K562 (cell line): ENCODE results near the gene TOR1B. TPM values are rescaled to one million over a fixed set of nuclear protein-coding genes. Genes with fewer than 3 reads are reported as not detected.

Experiments
- ATF7 ChIP-seq: fragments of 450-650 bp; IDR thresholded peaks from 2 replicates; pipeline ENCODE4 v1.7.1; 2014; ENCODE audit warnings: mild to moderate bottlenecking, moderate library complexity
- BCOR ChIP-seq: fragments of 450-650 bp; IDR thresholded peaks from 2 replicates; pipeline ENCODE4 v1.6.1; 2016
- FOXJ3 ChIP-seq: sonication (generic); formaldehyde crosslinking; IDR thresholded peaks from 2 replicates; pipeline ENCODE4 v1.4.0; 2020; ENCODE audit warnings: mild to moderate bottlenecking, missing genetic modification reagents
- MYNN ChIP-seq, 2 experiments: sonication (generic); formaldehyde crosslinking in 1 of 2; IDR thresholded peaks; 2 replicates each; pipeline versions ENCODE4 v1.5.0 to v1.6.1; 2016 to 2020; ENCODE audit warnings: antibody characterized with exemption in 1 of 2, missing genetic modification reagents in 1 of 2
- PBX2 ChIP-seq, 2 experiments: IDR thresholded peaks in 1 of 2; conservative IDR thresholded peaks in 1 of 2; 2 replicates each; pipeline ENCODE4 v1.6.1; 2016; ENCODE audit warnings: low read depth in 2 of 2, mild to moderate bottlenecking in 1 of 2, missing compliant biosample characterization in 1 of 2, missing genetic modification characterization in 1 of 2, moderate library complexity in 1 of 2
- POLR2A ChIP-seq: fragments of 450-650 bp; conservative IDR thresholded peaks from 2 replicates; pipeline ENCODE4 v1.6.1; 2016
- RAD21 ChIP-seq, 2 experiments: fragments of 250-450 bp in 1 of 2; fragments of 450-650 bp in 1 of 2; sonication (Bioruptor Pico) in 1 of 2; formaldehyde crosslinking in 1 of 2; IDR thresholded peaks in 1 of 2; conservative IDR thresholded peaks in 1 of 2; 2 replicates each; pipeline versions ENCODE4 v1.4.0 to v1.8.0; 2020 to 2022; ENCODE audit warnings: mild to moderate bottlenecking in 2 of 2, moderate library complexity in 1 of 2
- RBM25 ChIP-seq: fragments of 200-400 bp; formaldehyde crosslinking; IDR thresholded peaks from 2 replicates; pipeline ENCODE4 v1.6.1; 2018; ENCODE audit warnings: low read length, low read depth, moderate library complexity; ENCODE audit not compliant: severe bottlenecking
- TSHZ1 ChIP-seq: fragments of 250-450 bp; sonication (Bioruptor Pico); IDR thresholded peaks from 2 replicates; pipeline ENCODE4 v1.4.0; 2020; ENCODE audit warnings: mild to moderate bottlenecking, moderate library complexity
- USF1 ChIP-seq: sonication (generic); formaldehyde crosslinking; IDR thresholded peaks from 2 replicates; pipeline ENCODE4 v1.9.0; 2022; ENCODE audit warnings: mild to moderate bottlenecking, missing genetic modification reagents
- WHSC1 ChIP-seq: IDR thresholded peaks from one replicate; pipeline ENCODE4 v1.6.1; 2012; ENCODE audit warnings: low read length, control low read depth, inconsistent platforms
- ZFPM2 ChIP-seq: fragments of 250-450 bp; sonication (Bioruptor Pico); IDR thresholded peaks from 2 replicates; pipeline ENCODE4 v1.5.1; 2022; ENCODE audit warnings: mild to moderate bottlenecking
- ZNF140 ChIP-seq: fragments of 250-450 bp; sonication (Bioruptor Pico); IDR thresholded peaks from 2 replicates; pipeline ENCODE4 v1.8.0; 2021; ENCODE audit warnings: moderate library complexity, mild to moderate bottlenecking, inconsistent platforms
- polyA plus RNA-seq, 8 experiments: library from polyadenylated mRNA; depleted of rRNA in 4 of 8; stranded (reverse) in 5 of 8; unstranded in 3 of 8; fragments of >200 nt; fragmentation: Nextera tagmentation in 2 of 8; fragmentation: Illumina TruSeq in 1 of 8; extraction: Ambion mirVana in 2 of 8; extraction: Trizol in 1 of 8; gene quantifications; 2 replicates each; pipeline versions ENCODE4 v1.2.1 to v1.2.3, GENCODE V29; 2011 to 2014; ENCODE audit warnings: inconsistent platforms in 1 of 8, missing spikeins in 1 of 8
- total RNA-seq, 7 experiments: library from RNA; depleted of rRNA in 6 of 7; stranded (reverse); fragments of >200 nt in 6 of 7; fragmentation: Illumina TruSeq in 2 of 7; extraction: Trizol in 2 of 7; gene quantifications; 2 replicates each; pipeline versions ENCODE4 v1.2.1 to v1.2.3, GENCODE V29; 2011 to 2021; ENCODE audit warnings: low replicate concordance in 1 of 7
- TF ChIP-seq, protein P1 (sequence below): sonication (generic); formaldehyde crosslinking; IDR thresholded peaks from 2 replicates; pipeline ENCODE4 v1.8.1; 2023; ENCODE audit warnings: mild to moderate bottlenecking, missing genetic modification reagents

TOR1B gene
- total and polyA plus RNA-seq, 9 of the 15 experiments (the other 6 are each of a cell fraction or from before 2014, with no cell fraction given), result 4.2 to 36.5 (median 24.6) TPM

DNA sequence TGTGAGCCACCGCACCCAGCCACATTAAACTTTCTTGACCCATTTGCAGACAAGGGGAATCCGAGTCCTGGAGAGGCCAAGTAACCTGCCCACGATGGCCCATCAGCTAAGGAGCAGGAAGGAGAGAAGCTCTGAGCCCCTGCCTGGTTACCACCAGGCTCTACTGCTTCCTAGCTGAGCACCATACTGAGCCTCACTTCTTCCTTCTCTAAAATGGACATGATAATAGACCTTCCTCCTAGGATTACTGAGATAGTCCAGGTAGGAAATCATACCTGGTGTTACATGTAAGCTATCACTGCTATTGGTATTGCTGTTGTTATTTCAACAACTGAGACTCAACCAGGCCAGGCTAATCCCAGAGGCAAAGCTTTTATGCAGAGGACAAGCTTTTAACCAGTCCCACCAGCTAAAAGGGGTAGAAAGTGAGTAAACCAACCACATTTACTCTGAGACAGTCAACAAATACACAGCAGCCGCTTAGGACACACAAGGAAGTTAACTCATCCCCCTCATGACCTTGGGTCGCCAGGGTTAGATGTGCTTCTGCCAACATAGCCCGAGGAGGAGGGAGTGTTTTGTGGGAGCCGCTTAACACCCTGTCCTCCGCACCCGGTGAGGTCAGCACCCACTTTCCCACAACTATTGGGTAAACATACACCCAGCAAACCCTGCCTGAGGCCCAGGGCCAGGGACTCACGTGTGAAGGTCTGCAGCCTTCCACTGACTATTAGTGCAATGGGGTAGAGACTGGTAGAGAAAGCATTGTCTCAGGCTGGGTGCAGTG lies 29.5 kb upstream of the TOR1B start (continued):
- TF ChIP-seq TSHZ1 (CRISPR knock-in tag) (no peak), MYNN (IDR thresholded peaks at IDR 0.05) (no peak), MYNN (CRISPR knock-in tag; IDR thresholded peaks at IDR 0.05) (no peak), PBX2 (CRISPR knock-in tag; IDR thresholded peaks at IDR 0.05; ENCODE audit: low read depth) (no peak), PBX2 (tag; conservative IDR thresholded peaks at IDR 0.05; ENCODE audit: low read depth) (no peak), FOXJ3 (CRISPR knock-in tag) (no peak), ATF7 (0 out of 2 replicates have a peak, but pooled peaks have one; percentile 11), RAD21 (CRISPR knock-in tag; conservative IDR thresholded peaks at IDR 0.05 in 1 of 2, IDR thresholded peaks at IDR 0.05 in 1 of 2) (no peak), RBM25 (peak; percentile 68), USF1 (CRISPR knock-in tag) (no peak), ZNF140 (CRISPR knock-in tag) (no peak), ZFPM2 (CRISPR knock-in tag) (no peak), POLR2A (no peak), BCOR (peak; percentile 83), WHSC1 (no peak)
- TF ChIP-seq, protein P1, sequence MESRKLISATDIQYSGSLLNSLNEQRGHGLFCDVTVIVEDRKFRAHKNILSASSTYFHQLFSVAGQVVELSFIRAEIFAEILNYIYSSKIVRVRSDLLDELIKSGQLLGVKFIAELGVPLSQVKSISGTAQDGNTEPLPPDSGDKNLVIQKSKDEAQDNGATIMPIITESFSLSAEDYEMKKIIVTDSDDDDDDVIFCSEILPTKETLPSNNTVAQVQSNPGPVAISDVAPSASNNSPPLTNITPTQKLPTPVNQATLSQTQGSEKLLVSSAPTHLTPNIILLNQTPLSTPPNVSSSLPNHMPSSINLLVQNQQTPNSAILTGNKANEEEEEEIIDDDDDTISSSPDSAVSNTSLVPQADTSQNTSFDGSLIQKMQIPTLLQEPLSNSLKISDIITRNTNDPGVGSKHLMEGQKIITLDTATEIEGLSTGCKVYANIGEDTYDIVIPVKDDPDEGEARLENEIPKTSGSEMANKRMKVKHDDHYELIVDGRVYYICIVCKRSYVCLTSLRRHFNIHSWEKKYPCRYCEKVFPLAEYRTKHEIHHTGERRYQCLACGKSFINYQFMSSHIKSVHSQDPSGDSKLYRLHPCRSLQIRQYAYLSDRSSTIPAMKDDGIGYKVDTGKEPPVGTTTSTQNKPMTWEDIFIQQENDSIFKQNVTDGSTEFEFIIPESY, result no peak
